Measurements from ENCODE around the gene UQCC2.

GRCh38 chr6:33731035-33731434 is 19.5 kb upstream of the UQCC2 start:
- TF ChIP-seq, protein P1, sequence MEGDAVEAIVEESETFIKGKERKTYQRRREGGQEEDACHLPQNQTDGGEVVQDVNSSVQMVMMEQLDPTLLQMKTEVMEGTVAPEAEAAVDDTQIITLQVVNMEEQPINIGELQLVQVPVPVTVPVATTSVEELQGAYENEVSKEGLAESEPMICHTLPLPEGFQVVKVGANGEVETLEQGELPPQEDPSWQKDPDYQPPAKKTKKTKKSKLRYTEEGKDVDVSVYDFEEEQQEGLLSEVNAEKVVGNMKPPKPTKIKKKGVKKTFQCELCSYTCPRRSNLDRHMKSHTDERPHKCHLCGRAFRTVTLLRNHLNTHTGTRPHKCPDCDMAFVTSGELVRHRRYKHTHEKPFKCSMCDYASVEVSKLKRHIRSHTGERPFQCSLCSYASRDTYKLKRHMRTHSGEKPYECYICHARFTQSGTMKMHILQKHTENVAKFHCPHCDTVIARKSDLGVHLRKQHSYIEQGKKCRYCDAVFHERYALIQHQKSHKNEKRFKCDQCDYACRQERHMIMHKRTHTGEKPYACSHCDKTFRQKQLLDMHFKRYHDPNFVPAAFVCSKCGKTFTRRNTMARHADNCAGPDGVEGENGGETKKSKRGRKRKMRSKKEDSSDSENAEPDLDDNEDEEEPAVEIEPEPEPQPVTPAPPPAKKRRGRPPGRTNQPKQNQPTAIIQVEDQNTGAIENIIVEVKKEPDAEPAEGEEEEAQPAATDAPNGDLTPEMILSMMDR (conservative IDR thresholded peaks at IDR 0.05; ENCODE audit: low read length): no peak
- no peak for TF ChIP-seq EZH2phosphoT487 (IDR thresholded peaks at IDR 0.05; ENCODE audit: borderline replicate concordance, low read depth, low read length)
